Measurements from ENCODE around the gene ALDH2.
"Not testable (repeated sequence)": the region's sequence is repeated elsewhere in the genome, so short reads cannot be mapped to it uniquely, and the experiment has no call there.

The ALDH2 gene

DNA sequence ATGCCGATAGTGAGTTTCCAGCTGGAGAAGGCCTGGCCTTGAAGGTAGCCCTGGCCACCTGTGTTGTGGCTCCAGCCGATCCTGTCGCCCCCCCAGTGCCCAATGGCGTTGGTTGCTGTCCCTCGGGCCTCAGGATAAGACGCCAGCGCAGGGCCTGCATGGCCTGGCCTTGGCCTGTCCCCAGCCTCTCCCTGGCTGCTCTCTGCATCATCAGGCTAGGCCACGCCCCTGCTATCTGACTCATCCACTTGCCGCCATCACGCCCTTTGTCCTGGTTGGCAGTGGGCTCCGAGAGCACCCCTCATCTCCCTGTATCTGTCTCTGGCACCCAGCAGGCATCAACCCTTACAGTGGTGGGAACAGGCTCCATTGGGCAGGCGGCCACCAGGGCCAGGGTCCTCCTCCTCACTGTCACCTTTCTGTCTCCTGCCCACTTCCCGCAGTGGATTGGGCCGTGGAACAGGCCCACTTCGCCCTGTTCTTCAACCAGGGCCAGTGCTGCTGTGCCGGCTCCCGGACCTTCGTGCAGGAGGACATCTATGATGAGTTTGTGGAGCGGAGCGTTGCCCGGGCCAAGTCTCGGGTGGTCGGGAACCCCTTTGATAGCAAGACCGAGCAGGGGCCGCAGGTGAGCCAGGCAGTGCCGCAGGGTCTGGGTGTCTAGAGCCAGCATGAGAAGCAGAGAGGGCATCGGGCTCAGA, 25.6 kb downstream of the ALDH2 start:
- DNase-seq, result no peak

DNA sequence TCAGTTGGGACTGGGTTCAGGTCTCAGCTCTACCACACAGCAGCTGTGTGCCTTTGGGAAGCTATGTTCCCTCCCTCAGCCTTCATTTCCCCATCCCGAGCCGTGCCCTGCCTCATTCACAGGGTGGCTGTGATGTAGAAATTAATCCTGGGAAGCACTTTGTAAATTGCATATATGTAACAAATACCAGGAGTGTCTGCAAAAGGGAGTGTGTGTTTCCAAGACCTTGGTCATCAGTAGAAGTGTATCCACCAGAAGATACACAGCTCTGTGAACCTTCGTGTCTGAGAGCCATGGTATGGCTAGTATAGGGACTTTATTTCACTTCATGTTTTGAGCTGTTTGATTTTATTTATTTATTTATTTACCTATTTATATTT, 26.1 kb downstream of the ALDH2 start:
- DNase-seq, result no peak

DNA sequence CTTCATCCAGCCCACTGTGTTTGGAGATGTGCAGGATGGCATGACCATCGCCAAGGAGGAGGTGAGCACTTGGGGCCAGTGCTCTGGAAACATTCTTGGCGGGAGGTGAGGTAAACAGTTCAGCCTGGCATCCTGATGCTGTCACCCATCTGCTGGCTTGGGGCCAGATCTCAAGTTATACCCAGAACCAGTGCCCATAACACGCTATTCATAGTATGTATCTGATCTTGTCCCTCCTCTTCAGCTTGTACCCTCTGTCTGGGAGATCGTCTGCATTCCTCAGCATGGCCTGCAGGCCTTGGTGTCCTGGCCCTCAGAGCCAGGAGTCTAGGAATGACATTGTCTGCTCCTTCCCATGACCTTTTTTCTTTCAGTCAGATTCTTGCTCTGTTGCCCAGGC, 31.4 kb downstream of the ALDH2 start:
- DNase-seq, result no peak

DNA sequence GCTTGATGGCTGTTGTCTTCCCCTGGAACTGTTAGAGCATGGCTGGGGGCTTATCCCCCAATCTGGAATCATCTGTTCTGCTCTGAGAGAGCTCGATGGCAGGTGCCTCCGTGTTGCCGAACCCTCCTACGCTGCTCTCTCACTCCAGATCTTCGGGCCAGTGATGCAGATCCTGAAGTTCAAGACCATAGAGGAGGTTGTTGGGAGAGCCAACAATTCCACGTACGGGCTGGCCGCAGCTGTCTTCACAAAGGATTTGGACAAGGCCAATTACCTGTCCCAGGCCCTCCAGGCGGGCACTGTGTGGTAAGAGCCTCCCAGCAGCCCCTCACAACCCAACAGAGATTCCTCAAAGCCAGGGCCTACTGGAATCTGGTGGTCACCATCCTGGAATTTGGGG, 33.0 kb downstream of the ALDH2 start:
- no peak for DNase-seq

DNA sequence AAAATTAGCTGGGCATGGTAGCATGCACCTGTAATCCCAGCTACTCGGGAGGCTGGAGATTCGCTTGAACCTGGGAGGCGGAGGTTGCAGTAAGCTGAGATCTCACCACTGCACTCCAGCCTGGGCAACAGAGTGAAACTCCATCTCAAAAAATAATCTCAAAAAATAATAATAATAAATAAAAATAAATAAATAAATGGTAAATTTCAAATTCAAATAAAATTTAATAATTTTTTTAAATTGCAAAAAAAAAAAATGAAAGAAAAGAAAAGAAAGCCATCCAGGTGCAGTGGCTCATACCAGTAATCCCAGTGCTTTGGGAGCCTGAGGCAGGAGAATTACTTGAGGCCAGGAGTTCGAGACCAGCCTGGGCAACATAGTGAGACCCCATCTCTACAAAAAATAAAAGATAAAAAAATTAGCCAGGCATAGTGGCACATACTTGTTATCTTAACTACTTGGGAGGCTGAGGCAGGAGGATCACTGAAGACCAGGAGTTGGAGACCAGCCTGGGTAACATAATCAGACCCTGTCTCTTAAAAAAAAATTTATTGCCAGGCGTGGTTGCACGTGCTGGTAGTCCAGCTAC, 36.4 kb downstream of the ALDH2 start:
- no peak for DNase-seq

DNA sequence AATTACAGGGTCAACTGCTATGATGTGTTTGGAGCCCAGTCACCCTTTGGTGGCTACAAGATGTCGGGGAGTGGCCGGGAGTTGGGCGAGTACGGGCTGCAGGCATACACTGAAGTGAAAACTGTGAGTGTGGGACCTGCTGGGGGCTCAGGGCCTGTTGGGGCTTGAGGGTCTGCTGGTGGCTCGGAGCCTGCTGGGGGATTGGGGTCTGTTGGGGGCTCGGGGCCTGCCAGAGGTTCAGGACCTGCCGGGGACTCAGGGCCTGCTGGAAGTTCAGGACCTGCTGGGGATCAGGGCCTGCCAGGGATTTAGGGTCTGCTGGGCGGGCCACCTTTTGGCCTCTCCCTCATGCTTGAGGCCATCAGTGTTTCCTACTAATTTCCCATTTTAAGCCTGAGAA, 37.1 kb downstream of the ALDH2 start:
- no peak for DNase-seq

DNA sequence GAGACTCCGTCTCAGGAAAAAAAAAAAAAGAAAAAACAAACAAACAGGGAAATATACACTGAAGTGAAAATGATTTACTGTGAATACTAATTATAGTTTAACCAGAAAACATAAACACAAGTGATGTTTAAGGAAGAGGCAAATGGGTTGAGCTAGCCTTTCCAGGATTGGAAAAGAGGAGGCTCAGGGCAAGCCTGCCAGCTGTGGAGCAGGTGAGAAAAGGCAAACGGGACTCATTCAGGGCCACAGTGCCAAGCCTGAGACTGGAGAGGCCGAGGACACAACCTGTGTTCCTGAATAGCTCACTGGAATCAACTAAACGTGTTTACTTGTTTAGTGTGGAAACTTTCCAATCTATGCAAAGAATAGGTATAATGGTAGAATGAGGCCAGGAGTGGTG, 39.6 kb downstream of the ALDH2 start:
- no peak for DNase-seq

DNA sequence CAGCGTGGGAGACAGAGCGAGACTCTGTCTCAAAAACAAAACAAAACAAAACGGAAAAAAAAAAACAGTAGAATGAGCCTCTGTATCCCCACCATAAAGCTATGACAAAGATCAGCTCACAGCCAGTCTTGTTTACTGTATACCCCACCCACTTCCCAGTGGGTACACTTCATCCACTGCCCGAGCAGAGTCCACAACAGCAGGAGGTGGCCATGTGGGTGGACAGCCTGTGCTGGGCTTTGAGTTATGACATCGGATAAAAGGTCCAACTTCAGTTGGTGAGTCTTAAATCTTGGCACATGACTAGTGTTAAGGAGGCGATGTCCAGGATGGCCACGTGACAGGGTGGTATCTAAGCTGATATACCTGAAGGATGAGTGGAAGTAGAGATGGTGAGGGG, 40.5 kb downstream of the ALDH2 start:
- DNase-seq, result no peak

DNA sequence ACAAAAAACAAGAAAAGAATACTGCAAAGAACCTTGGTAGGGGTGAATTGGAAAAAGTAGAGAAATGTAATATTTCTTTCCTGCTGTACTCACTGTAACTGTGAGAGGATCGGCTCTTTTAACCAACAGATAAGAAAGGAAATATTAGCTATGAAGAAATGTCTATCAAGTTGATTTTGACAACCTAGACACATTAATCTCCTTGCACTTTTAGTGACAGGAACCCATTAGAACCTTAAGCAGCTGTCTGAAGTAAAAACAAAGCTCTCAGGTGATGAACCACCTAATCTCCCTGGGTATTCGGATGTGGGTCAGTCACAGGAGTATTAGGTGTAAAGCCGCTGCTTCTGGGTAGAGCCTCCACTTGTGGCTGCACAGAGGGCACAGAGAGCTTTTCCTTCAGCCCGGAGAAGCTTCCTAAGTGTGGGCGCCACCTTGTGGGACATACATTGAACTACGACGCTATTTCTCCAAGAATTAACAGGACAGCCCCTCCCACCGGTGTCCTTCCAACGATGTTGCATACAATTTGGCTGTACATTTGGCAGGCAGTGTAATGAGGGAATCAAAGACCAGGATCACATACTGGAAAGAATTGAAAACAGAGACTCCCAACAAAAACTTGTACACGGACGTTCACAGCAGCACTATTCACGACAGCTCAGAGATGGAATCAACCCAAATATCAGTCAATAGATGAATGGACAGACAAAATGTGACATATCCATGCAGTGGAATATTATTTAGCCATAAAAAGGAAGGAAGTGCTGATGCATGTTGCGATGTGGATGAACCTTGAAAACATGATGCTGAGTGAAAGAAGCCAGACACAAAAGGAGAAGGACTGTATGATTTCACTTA, 46.4 kb downstream of the ALDH2 start:
- DNase-seq, result peak; percentile 77 to 82

DNA sequence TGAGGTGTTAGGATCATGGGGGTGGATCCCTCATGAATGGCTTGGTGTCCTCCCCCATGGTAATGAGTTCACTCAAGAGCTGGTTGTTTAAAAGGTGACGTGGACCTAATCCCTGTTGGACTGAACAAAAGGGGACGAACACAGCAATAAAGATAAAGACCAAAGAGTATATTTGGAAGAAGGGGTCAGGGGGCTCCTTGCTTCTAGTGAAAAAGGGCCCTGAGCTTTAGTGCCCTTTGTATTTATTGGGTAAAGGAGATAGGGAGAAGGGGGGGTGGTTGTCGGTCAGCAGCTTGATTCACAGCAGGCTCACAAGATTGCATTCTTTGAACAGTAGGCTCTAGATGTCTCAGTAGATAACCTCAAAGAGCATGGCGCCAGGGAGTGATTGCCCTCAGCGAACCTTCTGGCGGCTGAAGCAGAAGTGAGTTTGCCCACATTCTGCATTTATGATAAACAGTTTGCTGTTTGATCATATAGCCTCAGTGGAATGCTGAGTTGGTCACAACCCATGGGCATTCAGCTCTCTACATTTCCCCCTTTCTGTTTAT, 49.4 kb downstream of the ALDH2 start:
- DNase-seq, result no peak

DNA sequence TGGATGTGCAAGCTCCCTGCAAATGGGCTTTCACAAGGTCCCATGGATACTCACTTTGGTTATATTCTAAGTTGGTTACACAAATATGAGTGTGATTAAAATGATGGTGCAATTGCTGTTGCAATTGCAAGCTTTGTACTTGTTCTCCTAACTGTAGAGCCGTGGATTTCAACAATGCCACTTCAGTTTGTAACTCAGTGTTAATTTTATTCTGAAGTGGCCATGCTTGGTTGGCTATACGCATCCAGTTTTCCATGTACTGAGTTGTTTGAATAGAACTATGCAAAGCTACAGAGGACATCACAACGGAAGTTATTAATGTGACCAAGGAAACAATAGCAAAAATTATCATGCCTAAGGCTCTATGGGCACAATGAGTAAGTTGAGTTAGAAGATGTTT, 50.2 kb downstream of the ALDH2 start:
- DNase-seq, result not testable (repeated sequence)

DNA sequence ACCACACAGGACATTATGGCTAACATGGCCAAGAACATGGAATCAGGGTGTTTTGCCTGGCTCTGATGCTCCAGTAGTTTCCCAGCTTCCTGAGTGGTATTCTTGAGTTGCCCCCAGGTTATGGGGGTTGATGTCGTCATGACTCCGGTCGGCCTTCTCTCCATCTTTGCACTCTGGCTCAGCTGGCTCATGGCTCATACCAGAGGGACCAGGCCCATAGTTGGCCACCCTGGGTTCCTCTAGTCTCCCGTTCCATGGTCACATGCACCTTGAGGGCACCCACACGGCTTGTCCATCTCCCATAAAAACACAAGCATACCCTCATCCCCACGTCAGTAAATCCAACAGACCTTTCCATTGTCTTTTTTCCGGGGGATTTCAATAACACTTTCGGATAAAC, 51.6 kb downstream of the ALDH2 start:
- no peak for DNase-seq

DNA sequence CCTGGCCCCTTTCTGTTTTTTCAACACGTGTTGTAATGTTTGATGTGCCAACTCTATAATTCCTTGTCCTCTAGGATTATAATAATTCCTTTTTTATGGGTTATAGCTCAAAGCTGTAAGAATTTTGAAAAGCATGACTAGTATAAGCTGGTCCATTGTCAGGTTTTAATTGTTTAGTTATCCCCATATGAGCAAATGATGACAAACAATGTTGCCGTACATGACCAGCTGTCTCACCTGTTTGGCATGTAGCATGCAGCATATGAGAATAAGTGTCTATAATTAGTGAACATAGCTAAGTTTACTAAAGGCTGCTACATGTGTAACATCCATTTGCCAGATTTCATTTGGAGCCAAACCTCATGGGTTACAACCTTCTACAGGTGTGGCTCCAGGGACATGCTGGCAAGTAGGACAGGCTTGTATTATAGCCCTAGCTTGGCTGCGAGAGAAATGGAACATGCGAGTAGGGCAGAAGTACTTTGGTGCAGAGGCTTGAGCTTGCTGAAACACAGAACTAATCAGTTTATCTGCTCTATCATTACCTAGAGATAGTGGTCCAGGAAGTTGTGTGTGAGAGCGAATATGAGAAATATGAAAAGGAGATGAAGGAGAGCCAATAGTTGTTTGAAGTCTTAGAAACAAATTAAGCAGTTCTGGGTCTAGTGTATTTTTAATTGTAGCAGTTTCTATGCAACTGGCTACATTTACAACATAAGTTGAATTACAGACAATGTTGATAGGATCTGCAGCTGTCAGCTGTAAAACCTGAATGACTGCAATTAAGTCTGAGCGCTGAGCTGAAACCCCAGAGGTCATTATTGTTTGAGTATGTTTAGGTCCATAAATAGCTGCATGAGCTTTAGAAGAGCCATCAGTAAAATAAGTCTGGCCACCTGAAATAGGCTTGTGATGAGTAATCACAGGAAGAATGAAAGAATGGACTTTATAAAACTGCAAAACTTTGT, 52.7 kb downstream of the ALDH2 start:
- DNase-seq, result no peak

DNA sequence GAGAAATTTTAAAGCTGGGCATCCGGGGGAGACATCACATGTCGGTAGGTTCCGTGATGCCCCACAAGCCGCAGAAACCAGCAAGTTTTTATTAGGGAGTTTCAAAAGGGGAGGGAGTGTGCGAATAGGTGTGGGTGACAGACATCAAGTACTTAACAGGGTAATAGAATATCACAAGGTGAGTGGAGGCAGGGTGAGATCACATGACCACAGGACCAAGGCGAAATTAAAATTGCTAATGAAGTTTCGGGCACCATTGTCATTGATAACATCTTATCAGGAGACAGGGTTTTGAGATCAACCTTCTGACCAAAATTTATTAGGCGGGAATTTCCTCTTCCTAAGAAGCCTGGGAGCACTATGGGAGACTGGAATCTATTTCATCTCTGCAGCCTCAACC, 54.1 kb downstream of the ALDH2 start:
- DNase-seq, result not testable (repeated sequence)

DNA sequence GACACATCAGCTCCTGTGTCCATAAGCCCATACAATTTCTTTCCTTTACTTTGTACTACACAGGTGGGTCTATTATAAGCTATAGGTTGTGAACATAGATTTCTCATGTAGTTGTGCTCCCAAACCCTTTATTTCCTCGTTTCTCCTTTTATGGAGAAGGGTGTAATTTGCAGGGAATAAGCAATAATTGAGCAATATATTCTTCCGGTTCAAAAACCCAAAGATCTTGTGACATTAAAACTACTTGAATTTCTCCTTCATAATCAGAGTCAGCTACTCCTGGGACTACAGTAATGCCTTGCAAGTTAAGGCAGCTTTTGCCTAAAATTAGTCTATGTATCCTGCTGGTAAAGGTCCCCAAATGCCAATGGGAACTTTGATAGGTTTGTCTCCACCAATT, 56.2 kb downstream of the ALDH2 start:
- no peak for DNase-seq

DNA sequence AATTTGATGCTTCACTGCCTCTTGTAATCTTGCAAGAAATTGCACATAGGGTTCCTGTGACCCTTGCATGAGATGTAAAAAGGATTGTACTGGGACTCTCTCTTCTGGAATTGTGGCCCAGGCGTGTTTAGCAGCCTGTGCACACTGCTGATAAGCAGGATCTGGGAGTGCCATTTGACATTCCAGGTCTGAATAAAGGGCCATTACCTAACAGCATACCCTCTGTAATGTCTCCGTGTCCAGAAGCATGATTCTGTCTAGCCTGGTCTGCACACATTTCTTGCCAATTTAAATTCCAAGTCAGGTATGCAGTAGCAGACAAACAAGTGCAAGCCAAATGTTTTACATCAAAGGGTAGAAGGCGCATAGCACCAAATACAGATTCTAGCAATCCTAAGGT, 57.2 kb downstream of the ALDH2 start:
- no peak for DNase-seq

DNA sequence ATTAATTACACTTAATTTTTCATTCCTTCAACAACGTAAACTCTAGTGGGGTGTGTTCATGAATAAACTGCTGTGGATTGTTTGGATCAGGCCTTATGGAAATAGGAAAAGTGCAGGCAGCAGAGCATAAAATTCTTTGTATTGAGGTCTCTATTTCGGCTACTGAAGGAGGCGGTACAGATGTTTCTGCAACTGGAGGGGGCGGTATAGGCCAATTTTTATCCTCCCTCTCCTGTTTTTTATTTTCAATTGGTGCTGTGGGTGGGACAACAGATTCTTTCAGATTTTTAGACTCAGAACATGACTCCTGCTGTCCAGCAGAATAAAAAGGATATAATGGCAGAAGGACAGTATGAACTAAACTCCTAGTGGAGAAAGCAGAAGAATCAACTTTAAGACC, 57.6 kb downstream of the ALDH2 start:
- peak in 1 of 2 experiments; percentile 20 for DNase-seq

DNA sequence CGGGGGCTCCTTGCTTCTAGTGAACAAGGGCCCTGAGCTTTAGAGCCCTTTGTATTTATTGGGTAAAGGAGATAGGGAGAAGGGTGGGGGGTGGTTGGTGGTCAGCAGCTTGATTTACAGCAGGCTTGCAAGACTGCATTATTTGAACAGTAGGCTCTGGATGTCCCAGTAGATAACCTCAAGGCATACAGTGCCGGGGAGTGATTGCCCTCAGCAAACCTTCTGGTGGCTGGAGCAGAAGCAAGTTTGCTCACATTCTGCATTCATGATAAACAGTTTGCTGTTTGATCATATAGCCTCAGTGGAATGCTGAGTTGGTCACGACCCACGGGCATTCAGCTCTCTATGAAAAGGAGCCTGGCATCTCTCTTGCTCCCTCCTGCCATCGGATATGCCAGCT, 58.8 kb downstream of the ALDH2 start:
- no peak for DNase-seq

DNA sequence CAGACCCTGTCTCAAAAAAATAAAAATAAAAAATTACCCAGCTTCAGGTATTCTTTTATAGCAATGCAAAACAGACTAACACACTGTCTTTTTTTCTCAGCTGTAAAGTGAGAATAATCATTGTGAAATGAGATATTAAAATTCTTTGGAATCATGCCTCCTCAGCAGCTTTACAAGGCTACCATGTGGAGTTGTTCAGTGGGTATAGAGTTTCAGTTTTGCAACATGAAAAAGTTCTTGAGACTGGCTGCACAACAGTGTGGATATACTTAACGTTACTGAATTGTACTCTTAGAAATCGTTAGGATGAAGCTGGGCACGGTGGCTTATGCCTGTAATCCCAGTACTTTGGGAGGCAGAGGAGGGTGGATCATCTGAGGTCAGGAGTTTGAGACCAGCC, 59.6 kb downstream of the ALDH2 start:
- DNase-seq, result no peak

DNA sequence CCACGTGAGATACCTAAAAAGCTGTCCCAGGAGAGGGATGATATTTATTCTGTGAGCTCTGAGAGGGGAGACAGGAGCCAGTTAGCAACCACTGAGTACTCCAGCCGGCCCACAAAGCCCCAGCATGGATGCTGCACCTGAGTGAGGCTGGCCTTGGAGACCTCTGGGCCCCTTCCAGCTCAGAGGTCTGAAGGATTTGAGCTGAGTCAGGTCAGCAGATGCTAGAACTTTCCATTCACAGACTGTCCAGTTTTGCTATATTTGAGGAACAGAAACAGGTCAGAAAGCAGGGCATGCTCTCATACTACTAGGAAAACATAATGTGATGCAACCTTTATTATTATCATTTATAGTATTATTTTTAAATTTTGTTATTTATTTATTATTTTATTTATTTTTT, 60.3 kb downstream of the ALDH2 start:
- no peak for DNase-seq

DNA sequence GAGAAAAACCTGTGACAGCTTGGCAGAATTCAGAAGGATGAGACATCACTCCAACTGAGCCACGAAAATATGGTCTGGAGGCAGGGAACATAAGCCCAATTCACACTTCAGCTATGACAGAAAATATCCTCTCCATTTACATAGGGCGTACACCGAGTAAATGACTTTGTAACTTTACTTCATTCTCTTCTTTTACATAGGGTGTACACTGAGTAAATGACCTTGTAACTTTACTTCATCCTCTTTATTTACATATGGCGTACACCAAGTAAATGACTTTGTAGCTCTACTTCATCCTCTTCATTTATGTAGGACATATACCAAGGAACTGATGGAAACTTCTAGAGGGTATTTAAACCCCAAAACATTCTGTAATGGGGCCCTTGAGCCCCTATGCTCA, 61.2 kb downstream of the ALDH2 start:
- no peak for DNase-seq

DNA sequence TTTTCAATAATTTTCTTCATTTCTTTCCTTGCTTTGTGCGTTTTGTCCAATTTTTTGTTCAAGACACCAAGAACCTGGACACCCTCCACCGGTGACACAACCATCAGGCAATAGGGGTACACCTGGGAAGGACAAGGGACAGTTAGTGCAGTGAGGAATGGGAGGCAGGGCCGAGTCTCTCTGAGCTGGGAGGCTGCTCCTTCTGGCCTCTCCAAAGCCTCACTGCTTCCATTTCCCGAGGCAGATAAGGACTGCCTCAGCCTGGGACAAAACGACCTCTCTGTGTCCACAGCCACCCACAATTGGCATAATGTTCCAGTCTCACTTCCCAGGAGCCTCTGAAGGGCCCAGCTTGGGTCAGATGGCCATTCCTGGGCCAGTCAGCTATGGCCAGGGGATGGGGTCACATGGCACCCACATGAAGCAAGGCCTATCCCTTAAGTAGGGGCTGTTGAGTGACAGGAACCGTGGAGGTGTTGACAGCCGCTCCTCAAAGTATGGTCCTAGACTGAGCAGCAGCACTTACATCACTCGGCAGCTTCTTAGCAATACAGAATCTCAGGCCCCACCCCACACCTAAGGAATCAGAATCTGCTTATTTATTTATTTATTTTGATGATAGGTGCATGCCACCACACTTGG, 61.7 kb downstream of the ALDH2 start:
- no peak for DNase-seq

Measured in SHP77 (cell line).